Stimulated activated CD8-positive, alpha-beta memory T cell treated with anti-CD3 and anti-CD28 coated beads, Interleukin-4, amount 100 ng/mL, for 24 hours (primary cell): ENCODE results near the gene PROZ.
"Not testable (repeated sequence)": the region's sequence is repeated elsewhere in the genome, so short reads cannot be mapped to it uniquely, and the experiment has no call there.

ENCODE experiments used
- DNase-seq: peaks from one replicate; pipeline ENCODE4 v3.0.0-alpha.2; 2020; ENCODE audit warnings: low read depth

PROZ gene, protein sequence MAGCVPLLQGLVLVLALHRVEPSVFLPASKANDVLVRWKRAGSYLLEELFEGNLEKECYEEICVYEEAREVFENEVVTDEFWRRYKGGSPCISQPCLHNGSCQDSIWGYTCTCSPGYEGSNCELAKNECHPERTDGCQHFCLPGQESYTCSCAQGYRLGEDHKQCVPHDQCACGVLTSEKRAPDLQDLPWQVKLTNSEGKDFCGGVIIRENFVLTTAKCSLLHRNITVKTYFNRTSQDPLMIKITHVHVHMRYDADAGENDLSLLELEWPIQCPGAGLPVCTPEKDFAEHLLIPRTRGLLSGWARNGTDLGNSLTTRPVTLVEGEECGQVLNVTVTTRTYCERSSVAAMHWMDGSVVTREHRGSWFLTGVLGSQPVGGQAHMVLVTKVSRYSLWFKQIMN

DNA sequence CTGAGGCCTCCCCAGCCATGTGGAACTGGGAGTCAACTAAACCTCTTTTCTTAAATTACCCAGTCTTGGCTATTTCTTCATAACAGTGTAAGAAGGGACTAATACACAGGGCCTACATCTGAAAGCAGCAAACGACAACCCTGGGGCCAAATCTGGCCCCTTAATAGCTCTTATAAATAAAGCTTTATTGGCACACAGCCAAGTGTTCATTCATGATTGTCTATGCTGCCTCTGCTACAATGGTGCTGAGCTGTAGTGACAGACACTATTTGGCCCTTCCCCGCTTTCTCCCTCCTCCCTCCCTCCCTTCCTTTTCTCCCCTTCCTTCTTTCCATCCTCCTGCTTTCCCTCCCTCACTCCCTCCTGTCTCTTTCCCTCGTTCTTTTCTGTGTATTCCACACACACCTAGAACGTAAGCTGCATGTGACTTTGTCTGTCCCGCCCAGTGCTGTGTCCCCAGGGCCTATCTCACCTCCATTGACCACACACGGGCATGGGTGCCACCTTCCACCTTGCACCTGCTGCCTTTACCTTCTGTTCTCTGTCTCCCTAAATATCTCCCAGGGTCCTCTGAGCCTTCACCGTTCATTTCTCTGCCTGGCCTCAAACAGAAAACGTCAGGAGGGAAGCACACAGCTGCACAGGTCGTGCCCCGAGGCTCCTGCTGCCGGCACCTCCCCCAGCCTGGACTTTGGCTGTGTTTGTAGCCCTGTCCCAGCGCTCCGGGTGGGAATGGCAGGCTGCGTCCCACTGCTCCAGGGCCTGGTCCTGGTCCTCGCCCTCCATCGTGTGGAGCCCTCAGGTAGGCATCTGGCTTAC is at the start of gene PROZ:
Gene PROZ (plus strand): TSS at position 720 of the 819 bp plus-strand sequence. CDS start 13 bp downstream, at position 733.
- DNase-seq: no peak

DNA sequence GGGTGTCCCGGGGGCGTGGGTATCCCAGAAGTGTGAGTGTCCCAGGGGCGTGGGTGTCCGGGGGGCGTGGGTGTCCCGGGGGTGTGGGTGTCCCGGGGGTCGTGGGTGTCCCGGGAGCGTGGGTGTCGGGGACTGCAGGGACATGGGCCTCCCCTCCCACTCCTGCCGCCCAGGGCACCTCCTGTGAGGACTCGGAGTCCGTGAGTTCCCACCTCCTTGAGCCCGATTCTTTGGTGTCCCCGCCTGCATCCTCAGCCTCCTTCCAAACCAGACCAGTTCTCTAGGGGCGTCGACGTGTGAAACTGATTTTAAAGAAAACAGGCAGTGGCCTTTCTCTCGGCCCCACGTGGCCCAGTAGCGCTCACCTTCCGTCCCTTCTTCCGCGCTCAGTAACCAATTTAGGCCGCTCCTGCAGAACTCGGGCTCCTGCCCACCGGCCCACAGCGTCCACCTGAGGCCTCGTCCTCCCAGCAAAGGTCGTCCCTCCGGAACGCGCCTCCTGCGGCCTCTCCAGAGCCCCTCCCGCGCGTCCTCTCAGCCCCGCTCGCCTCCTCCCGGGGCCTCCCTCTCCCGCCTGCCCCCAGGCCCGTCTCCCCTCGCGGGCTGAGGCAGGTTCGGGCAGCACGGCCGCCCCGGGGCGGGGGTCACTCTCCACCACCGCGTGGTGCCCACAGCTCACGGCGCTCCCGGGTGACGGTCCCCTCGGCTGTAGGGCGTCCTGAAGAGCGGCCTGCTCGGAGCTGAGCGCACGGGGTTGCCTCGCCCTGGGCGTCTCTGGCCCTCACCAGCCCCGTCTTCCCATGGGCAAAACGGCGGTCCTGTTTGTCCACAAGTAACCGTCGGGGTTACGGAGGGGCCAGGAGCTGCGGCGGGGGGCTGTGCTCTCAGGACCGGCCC is 49.0 kb upstream of the PROZ start:
- no peak for DNase-seq

DNA sequence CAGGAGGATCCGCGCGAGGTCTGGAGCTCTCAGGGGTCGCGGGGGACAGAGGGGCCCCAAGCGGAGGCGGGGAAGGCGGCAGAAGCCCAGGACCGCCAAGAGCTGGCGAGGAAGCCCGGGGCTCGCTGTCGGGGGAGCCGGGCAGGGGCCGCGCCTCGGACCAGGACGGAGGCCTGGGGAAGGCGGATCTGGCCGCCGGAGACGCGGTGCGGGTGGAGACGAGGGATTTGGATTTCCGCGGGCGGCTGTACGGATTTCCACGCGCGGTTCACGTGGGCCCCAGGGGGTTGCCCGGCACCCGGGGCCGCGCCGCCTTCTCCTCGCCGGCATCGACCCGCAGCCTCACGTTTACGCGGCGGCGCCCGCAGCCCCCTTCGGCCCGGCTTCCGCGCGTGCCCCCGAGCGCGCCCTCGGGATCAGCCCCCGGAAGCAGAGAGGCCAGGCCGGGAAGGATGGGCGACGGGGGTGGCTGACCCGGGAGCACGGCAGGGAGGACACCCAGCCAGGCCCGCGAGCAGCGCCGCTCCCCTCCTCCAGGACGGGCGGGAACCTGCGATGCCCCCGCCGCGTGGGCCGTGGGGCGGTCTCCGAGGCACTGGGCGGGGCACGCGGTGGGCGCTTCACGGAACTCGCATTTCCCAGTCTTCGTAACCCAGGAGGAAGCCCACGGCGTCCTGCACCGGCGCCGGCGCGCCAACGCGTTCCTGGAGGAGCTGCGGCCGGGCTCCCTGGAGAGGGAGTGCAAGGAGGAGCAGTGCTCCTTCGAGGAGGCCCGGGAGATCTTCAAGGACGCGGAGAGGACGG is 48.2 kb upstream of the PROZ start:
- peak; percentile 17 for DNase-seq

- no peak for DNase-seq
Observed at GRCh38 chr13:113110852-113111315, 47.6 kb upstream of the PROZ start.

- not testable (repeated sequence) for DNase-seq
Observed at GRCh38 chr13:113111821-113112220, 46.6 kb upstream of the PROZ start.

GRCh38 chr13:113112475-113112874 is 46.0 kb upstream of the PROZ start:
- not testable (repeated sequence) for DNase-seq

DNA sequence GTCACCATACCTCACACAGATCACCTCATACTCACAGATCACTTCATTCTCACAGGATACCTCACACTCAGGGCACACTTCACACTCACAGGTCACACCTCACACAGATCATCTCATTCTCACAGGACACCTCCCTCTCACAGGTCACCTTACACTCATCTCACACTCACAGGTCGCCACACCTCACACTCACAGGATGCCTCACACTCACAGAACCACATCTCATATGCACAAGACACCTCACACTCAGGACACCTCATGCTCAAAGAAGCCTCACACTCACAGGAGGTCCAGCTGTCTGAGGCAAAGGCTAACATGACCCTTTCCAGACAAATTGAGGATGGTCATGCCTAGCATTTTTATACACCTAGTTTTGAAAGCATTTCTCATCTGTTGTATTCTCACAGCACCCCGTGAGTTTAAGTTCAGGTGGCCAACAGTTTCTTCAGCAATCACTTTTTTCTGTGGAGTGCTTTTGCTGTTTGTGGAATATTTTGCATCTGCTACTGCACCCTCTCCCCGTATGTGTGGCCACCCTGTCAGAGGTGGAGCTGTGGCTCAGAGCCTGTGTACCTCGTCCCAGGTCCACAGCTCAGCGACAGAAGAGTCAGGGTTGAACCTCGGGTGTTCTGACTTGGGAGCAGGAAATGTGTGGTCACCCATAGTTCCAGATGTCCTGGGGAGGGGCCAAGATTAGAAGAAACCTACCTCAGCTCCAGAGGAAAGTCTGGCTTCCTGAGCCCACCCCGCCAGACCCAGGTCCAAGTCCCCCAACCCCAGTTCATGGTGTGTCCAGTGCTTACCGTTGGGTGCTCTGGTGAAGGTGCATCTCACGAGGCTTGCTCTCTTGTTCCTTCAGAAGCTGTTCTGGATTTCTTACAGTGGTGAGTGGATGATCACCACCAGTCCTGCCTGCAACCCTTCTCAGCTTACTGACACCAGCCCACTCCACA is 45.3 kb upstream of the PROZ start:
- no peak for DNase-seq

GRCh38 chr13:113113846-113114271 is 44.6 kb upstream of the PROZ start:
- DNase-seq: no peak

- no peak for DNase-seq
Observed at GRCh38 chr13:113114511-113115362, 43.7 kb upstream of the PROZ start.

- no peak for DNase-seq
Observed at GRCh38 chr13:113115363-113116205, 42.9 kb upstream of the PROZ start.

GRCh38 chr13:113116206-113116800 is 42.1 kb upstream of the PROZ start:
- no peak for DNase-seq

- no peak for DNase-seq
Observed at GRCh38 chr13:113116871-113117271, 41.6 kb upstream of the PROZ start.

- no peak for DNase-seq
Observed at GRCh38 chr13:113117335-113117872, 41.0 kb upstream of the PROZ start.

- DNase-seq: no peak
Observed at GRCh38 chr13:113117911-113118260, 40.6 kb upstream of the PROZ start.

- DNase-seq: no peak
Observed at GRCh38 chr13:113118261-113119021, 40.0 kb upstream of the PROZ start.

GRCh38 chr13:113119166-113119821 is 39.2 kb upstream of the PROZ start:
- DNase-seq: no peak
